CD4-positive, CD25-positive, alpha-beta regulatory T cell (primary cell): Measurements from ENCODE around the gene DIP2B. TPM values are rescaled to one million over a fixed set of nuclear protein-coding genes. Genes with fewer than 3 reads are reported as not detected.
A peak's percentile ranks its signal among the peaks of the same experiment; 100 is the strongest.

ENCODE experiments used
- ATAC-seq, 2 donors: fragments of 150-1000 bp; cut with Tn5 transposase; one replicate each; pipeline ENCODE4 v1.10.0; 2021; ENCODE audit warnings: low read depth in 2 of 2, moderate number of reproducible peaks in 2 of 2, moderate library complexity in 1 of 2
- DNase-seq, 3 donors: peaks; one replicate each; pipeline versions ENCODE4 v3.0.0 to v3.0.0-alpha.2; 2012 to 2022; ENCODE audit warnings: mixed read lengths in 1 of 3
- H3K27ac ChIP-seq: one replicate; pipeline ENCODE4 v1.7.0; 2013; ENCODE audit warnings: mild to moderate bottlenecking, low read length; ENCODE audit not compliant: insufficient read depth, poor library complexity, severe bottlenecking
- H3K27me3 ChIP-seq: one replicate; pipeline ENCODE4 v1.7.0; 2013; ENCODE audit warnings: low read length; ENCODE audit not compliant: control insufficient read depth, insufficient read depth
- H3K36me3 ChIP-seq: one replicate; pipeline ENCODE4 v1.7.0; 2013; ENCODE audit warnings: mild to moderate bottlenecking, low read length, moderate library complexity; ENCODE audit not compliant: control insufficient read depth, insufficient read depth
- H3K4me1 ChIP-seq: 2 replicates; pipeline ENCODE4 v1.7.0; 2013; ENCODE audit warnings: mild to moderate bottlenecking, low read length; ENCODE audit not compliant: insufficient read depth, control insufficient read depth, poor library complexity, severe bottlenecking
- H3K4me3 ChIP-seq: one replicate; pipeline ENCODE4 v1.7.0; 2013; ENCODE audit warnings: low read depth, mild to moderate bottlenecking, low read length, moderate library complexity
- H3K9me3 ChIP-seq, 2 experiments: 1 replicate in 1 of 2; 2 replicates in 1 of 2; pipeline ENCODE4 v1.7.0; 2013; ENCODE audit warnings: low read length in 2 of 2, mild to moderate bottlenecking in 1 of 2, moderate library complexity in 1 of 2; ENCODE audit not compliant: control insufficient read depth in 2 of 2
- H3K27ac Mint-ChIP-seq, 3 donors: one replicate each; pipeline ENCODE4 v1.8.0; 2020 to 2022; ENCODE audit warnings: mild to moderate bottlenecking in 3 of 3, mixed read lengths in 3 of 3, moderate library complexity in 2 of 3
- H3K27me3 Mint-ChIP-seq: one replicate; pipeline ENCODE4 v1.8.0; 2022; ENCODE audit warnings: mild to moderate bottlenecking, mixed read lengths
- H3K36me3 Mint-ChIP-seq: one replicate; pipeline ENCODE4 v1.8.0; 2020; ENCODE audit warnings: mixed read lengths
- H3K4me1 Mint-ChIP-seq, 4 donors: one replicate each; pipeline ENCODE4 v1.8.0; 2020 to 2022; ENCODE audit warnings: mixed read lengths in 4 of 4, mild to moderate bottlenecking in 1 of 4
- H3K4me3 Mint-ChIP-seq, 4 donors: one replicate each; pipeline ENCODE4 v1.8.0; 2020 to 2022; ENCODE audit warnings: mild to moderate bottlenecking in 4 of 4, mixed read lengths in 4 of 4, moderate library complexity in 3 of 4
- H3K9me3 Mint-ChIP-seq, 7 donors: one replicate each; pipeline ENCODE4 v1.8.0; 2020 to 2022; ENCODE audit warnings: mixed read lengths in 7 of 7, mild to moderate bottlenecking in 3 of 7, moderate library complexity in 2 of 7
- polyA plus RNA-seq, 4 donors: library from polyadenylated mRNA; unstranded; fragments of 300-500 nt; fragmentation: Illumina TruSeq; gene quantifications; one replicate each; pipeline ENCODE4 v1.2.3, GENCODE V29; 2021
- total RNA-seq: library from RNA; stranded (reverse); gene quantifications from one replicate; pipeline ENCODE4 v1.2.3, GENCODE V29; 2022

Gene DIP2B
- total and polyA plus RNA-seq, 5 donors from 2014 or later: 12.2 to 47.5 (median 15.2) TPM

- Mint-ChIP-seq H3K27ac (peak overlapping the region in 2 of 3 donors; percentile 36 to 91), H3K27me3 (no peaks in the 10 kb centered on the region), H3K4me1 (peaks cover 46 to 72% (median 52%) of the 10 kb centered on the region in 4 donors), H3K4me3 (peak overlapping the region; percentile 51 to 73 (median 56)), H3K36me3 (peaks cover 21% of the 10 kb centered on the region), H3K9me3 (no peaks in the 10 kb centered on the region)
- Histone ChIP-seq H3K9me3 (no peaks in the 10 kb centered on the region), H3K4me3 (peak overlapping the region; percentile 64), H3K4me1 (peaks cover 44% of the 10 kb centered on the region), H3K27me3 (no peaks in the 10 kb centered on the region), H3K36me3 (peaks cover 27% of the 10 kb centered on the region), H3K27ac (peak overlapping the region; percentile 30)
- ATAC-seq (peak; percentile 65 to 76), DNase-seq (peak in 2 of 3 donors; percentile 15 to 71)
Measured at GRCh38 chr12:50625029-50625925, 120.5 kb downstream of the DIP2B start.

GRCh38 chr12:50626026-50626425, 121.2 kb downstream of the DIP2B start:
- peaks cover 24% of the 10 kb centered on the region for H3K36me3 Mint-ChIP-seq
- DNase-seq: no peak
- no peak overlapping the region for H3K27ac ChIP-seq
- ATAC-seq: no peak
- H3K36me3 ChIP-seq: peaks cover 30% of the 10 kb centered on the region
- H3K27ac Mint-ChIP-seq: peak overlapping the region in 2 of 3 donors; percentile 20 to 88
- peaks cover 38 to 64% (median 48%) of the 10 kb centered on the region in 4 donors for H3K4me1 Mint-ChIP-seq
- H3K4me3 Mint-ChIP-seq: no peak overlapping the region
- peak overlapping the region; percentile 9 for H3K4me3 ChIP-seq
- H3K9me3 ChIP-seq: no peaks in the 10 kb centered on the region
- no peaks in the 10 kb centered on the region for H3K27me3 Mint-ChIP-seq
- no peaks in the 10 kb centered on the region for H3K27me3 ChIP-seq
- H3K4me1 ChIP-seq: peaks cover 36% of the 10 kb centered on the region
- no peaks in the 10 kb centered on the region for H3K9me3 Mint-ChIP-seq

GRCh38 chr12:50627491-50627890, 122.7 kb downstream of the DIP2B start:
- H3K9me3 ChIP-seq: no peaks in the 10 kb centered on the region
- peaks cover 25 to 52% (median 35%) of the 10 kb centered on the region in 4 donors for H3K4me1 Mint-ChIP-seq
- H3K27ac ChIP-seq: no peak overlapping the region
- peaks cover 25% of the 10 kb centered on the region for H3K36me3 Mint-ChIP-seq
- H3K36me3 ChIP-seq: peaks cover 30% of the 10 kb centered on the region
- DNase-seq (no peak), ATAC-seq (no peak)
- peaks cover 22% of the 10 kb centered on the region for H3K4me1 ChIP-seq
- no peaks in the 10 kb centered on the region for H3K27me3 ChIP-seq
- H3K4me3 ChIP-seq: no peak overlapping the region
- peak overlapping the region in 1 of 4 donors; percentile 47 for H3K4me3 Mint-ChIP-seq
- no peaks in the 10 kb centered on the region for H3K27me3 Mint-ChIP-seq
- H3K9me3 Mint-ChIP-seq: no peaks in the 10 kb centered on the region
- peak overlapping the region in 1 of 3 donors; percentile 10 for H3K27ac Mint-ChIP-seq

GRCh38 chr12:50628394-50628793, 123.6 kb downstream of the DIP2B start:
- no peaks in the 10 kb centered on the region for H3K9me3 Mint-ChIP-seq
- Histone ChIP-seq H3K9me3 (no peaks in the 10 kb centered on the region), H3K4me1 (peaks cover 22% of the 10 kb centered on the region), H3K4me3 (no peak overlapping the region), H3K36me3 (peaks cover 30% of the 10 kb centered on the region), H3K27ac (no peak overlapping the region), H3K27me3 (no peaks in the 10 kb centered on the region)
- peaks cover 31% of the 10 kb centered on the region for H3K36me3 Mint-ChIP-seq
- ATAC-seq (no peak), DNase-seq (no peak)
- H3K27ac Mint-ChIP-seq: no peak overlapping the region
- H3K4me1 Mint-ChIP-seq: peaks cover 25 to 51% (median 36%) of the 10 kb centered on the region in 4 donors
- H3K4me3 Mint-ChIP-seq: peak overlapping the region in 1 of 4 donors; percentile 56
- no peaks in the 10 kb centered on the region for H3K27me3 Mint-ChIP-seq

GRCh38 chr12:50633955-50634354, 129.2 kb downstream of the DIP2B start:
- H3K36me3 ChIP-seq: peaks cover 8% of the 10 kb centered on the region
- no peaks in the 10 kb centered on the region for H3K9me3 Mint-ChIP-seq
- H3K27ac ChIP-seq: no peak overlapping the region
- ATAC-seq (no peak), DNase-seq (no peak)
- no peak overlapping the region for H3K4me3 ChIP-seq
- H3K4me1 ChIP-seq: peaks cover 9% of the 10 kb centered on the region
- no peaks in the 10 kb centered on the region for H3K9me3 ChIP-seq
- H3K27ac Mint-ChIP-seq: peak overlapping the region in 1 of 3 donors; percentile 50
- no peaks in the 10 kb centered on the region for H3K27me3 ChIP-seq
- H3K4me3 Mint-ChIP-seq: no peak overlapping the region
- peaks cover 23 to 49% (median 35%) of the 10 kb centered on the region in 4 donors for H3K4me1 Mint-ChIP-seq
- H3K36me3 Mint-ChIP-seq: peaks cover 19% of the 10 kb centered on the region
- no peaks in the 10 kb centered on the region for H3K27me3 Mint-ChIP-seq

GRCh38 chr12:50634379-50634778, 129.6 kb downstream of the DIP2B start:
- Mint-ChIP-seq H3K27me3 (no peaks in the 10 kb centered on the region), H3K4me3 (no peak overlapping the region), H3K36me3 (peaks cover 15% of the 10 kb centered on the region), H3K4me1 (peaks cover 27 to 51% (median 36%) of the 10 kb centered on the region in 4 donors), H3K27ac (peak overlapping the region in 2 of 3 donors; percentile 20 to 50), H3K9me3 (no peaks in the 10 kb centered on the region)
- H3K27me3 ChIP-seq: no peaks in the 10 kb centered on the region
- DNase-seq: no peak
- H3K4me3 ChIP-seq: no peak overlapping the region
- no peak overlapping the region for H3K27ac ChIP-seq
- H3K4me1 ChIP-seq: peaks cover 10% of the 10 kb centered on the region
- no peaks in the 10 kb centered on the region for H3K9me3 ChIP-seq
- H3K36me3 ChIP-seq: peaks cover 6% of the 10 kb centered on the region
- no peak for ATAC-seq

- Mint-ChIP-seq H3K27ac (peak overlapping the region in 2 of 3 donors; percentile 29 to 45), H3K9me3 (no peaks in the 10 kb centered on the region), H3K27me3 (no peaks in the 10 kb centered on the region), H3K36me3 (peaks cover 11% of the 10 kb centered on the region), H3K4me1 (peaks cover 34 to 54% (median 35%) of the 10 kb centered on the region in 4 donors), H3K4me3 (no peak overlapping the region)
- peaks cover 3% of the 10 kb centered on the region for H3K36me3 ChIP-seq
- H3K4me1 ChIP-seq: peaks cover 18% of the 10 kb centered on the region
- no peak overlapping the region for H3K4me3 ChIP-seq
- DNase-seq: no peak
- no peak for ATAC-seq
- no peak overlapping the region for H3K27ac ChIP-seq
- H3K27me3 ChIP-seq: no peaks in the 10 kb centered on the region
- H3K9me3 ChIP-seq: no peaks in the 10 kb centered on the region
Measured at GRCh38 chr12:50635364-50635763, 130.6 kb downstream of the DIP2B start.
